ENCODE data around the gene CNTN2. TPM values are rescaled to one million over a fixed set of nuclear protein-coding genes. Genes with fewer than 3 reads are reported as not detected.

CNTN2 gene
- total and polyA plus RNA-seq, 2 experiments from 2014 or later = 1.3 to 2.2 TPM

- Histone ChIP-seq H3K27ac (ENCODE audit: low read depth) (no peak overlapping the region), H3K4me3 (no peak overlapping the region), H3K27me3 (ENCODE audit: insufficient read depth) (no peaks in the 10 kb centered on the region), H3K4me2 (no peak overlapping the region), H3K4me1 (ENCODE audit: insufficient read depth) (no peaks in the 10 kb centered on the region), H3K9me2 (ENCODE audit: insufficient read depth) (no peaks in the 10 kb centered on the region), H3F3A (replicated peaks; ENCODE audit: low read depth) (no peaks in the 10 kb centered on the region), H2AFZ (no peak overlapping the region), H3K79me2 (replicated peaks; ENCODE audit: insufficient read depth) (no peaks in the 10 kb centered on the region), H4K20me1 (replicated peaks; ENCODE audit: insufficient read depth) (no peaks in the 10 kb centered on the region), H3K36me3 (ENCODE audit: insufficient read depth) (no peaks in the 10 kb centered on the region)
- H3K27me3 Mint-ChIP-seq (ENCODE audit: insufficient read depth, low read depth, poor library complexity) = peaks cover 15% of the 10 kb centered on the region
- peaks cover 23% of the 10 kb centered on the region for H3K4me1 Mint-ChIP-seq
- H3K36me3 Mint-ChIP-seq (ENCODE audit: low read depth) = no peaks in the 10 kb centered on the region
- ATAC-seq (no peak), DNase-seq (ENCODE audit: low spot score) (no peak)
- H3K4me3 Mint-ChIP-seq = no peak overlapping the region
- H3K27ac Mint-ChIP-seq = no peak overlapping the region
- TF ChIP-seq CTCF (conservative IDR thresholded peaks at IDR 0.05; ENCODE audit: low read depth in 2 of 2) (no peak), JUNB (IDR thresholded peaks at IDR 0.05; ENCODE audit: unreplicated experiment) (no peak), POLR2AphosphoS5 (IDR thresholded peaks at IDR 0.05; ENCODE audit: low read depth) (no peak), STAT1 (IDR thresholded peaks at IDR 0.05; ENCODE audit: unreplicated experiment) (no peak), NANOG (IDR thresholded peaks at IDR 0.05; ENCODE audit: borderline replicate concordance) (no peak), EZH2phosphoT487 (IDR thresholded peaks at IDR 0.05; ENCODE audit: unreplicated experiment) (no peak), ZNF331 (CRISPR knock-in tag; IDR thresholded peaks at IDR 0.05; ENCODE audit: low read depth) (no peak), ETS1 (IDR thresholded peaks at IDR 0.05) (no peak), ZNF114 (CRISPR knock-in tag; IDR thresholded peaks at IDR 0.05) (no peak), CREB1 (CRISPR knock-in tag; IDR thresholded peaks at IDR 0.05; ENCODE audit: low read depth) (no peak)
- TF ChIP-seq, protein P1, sequence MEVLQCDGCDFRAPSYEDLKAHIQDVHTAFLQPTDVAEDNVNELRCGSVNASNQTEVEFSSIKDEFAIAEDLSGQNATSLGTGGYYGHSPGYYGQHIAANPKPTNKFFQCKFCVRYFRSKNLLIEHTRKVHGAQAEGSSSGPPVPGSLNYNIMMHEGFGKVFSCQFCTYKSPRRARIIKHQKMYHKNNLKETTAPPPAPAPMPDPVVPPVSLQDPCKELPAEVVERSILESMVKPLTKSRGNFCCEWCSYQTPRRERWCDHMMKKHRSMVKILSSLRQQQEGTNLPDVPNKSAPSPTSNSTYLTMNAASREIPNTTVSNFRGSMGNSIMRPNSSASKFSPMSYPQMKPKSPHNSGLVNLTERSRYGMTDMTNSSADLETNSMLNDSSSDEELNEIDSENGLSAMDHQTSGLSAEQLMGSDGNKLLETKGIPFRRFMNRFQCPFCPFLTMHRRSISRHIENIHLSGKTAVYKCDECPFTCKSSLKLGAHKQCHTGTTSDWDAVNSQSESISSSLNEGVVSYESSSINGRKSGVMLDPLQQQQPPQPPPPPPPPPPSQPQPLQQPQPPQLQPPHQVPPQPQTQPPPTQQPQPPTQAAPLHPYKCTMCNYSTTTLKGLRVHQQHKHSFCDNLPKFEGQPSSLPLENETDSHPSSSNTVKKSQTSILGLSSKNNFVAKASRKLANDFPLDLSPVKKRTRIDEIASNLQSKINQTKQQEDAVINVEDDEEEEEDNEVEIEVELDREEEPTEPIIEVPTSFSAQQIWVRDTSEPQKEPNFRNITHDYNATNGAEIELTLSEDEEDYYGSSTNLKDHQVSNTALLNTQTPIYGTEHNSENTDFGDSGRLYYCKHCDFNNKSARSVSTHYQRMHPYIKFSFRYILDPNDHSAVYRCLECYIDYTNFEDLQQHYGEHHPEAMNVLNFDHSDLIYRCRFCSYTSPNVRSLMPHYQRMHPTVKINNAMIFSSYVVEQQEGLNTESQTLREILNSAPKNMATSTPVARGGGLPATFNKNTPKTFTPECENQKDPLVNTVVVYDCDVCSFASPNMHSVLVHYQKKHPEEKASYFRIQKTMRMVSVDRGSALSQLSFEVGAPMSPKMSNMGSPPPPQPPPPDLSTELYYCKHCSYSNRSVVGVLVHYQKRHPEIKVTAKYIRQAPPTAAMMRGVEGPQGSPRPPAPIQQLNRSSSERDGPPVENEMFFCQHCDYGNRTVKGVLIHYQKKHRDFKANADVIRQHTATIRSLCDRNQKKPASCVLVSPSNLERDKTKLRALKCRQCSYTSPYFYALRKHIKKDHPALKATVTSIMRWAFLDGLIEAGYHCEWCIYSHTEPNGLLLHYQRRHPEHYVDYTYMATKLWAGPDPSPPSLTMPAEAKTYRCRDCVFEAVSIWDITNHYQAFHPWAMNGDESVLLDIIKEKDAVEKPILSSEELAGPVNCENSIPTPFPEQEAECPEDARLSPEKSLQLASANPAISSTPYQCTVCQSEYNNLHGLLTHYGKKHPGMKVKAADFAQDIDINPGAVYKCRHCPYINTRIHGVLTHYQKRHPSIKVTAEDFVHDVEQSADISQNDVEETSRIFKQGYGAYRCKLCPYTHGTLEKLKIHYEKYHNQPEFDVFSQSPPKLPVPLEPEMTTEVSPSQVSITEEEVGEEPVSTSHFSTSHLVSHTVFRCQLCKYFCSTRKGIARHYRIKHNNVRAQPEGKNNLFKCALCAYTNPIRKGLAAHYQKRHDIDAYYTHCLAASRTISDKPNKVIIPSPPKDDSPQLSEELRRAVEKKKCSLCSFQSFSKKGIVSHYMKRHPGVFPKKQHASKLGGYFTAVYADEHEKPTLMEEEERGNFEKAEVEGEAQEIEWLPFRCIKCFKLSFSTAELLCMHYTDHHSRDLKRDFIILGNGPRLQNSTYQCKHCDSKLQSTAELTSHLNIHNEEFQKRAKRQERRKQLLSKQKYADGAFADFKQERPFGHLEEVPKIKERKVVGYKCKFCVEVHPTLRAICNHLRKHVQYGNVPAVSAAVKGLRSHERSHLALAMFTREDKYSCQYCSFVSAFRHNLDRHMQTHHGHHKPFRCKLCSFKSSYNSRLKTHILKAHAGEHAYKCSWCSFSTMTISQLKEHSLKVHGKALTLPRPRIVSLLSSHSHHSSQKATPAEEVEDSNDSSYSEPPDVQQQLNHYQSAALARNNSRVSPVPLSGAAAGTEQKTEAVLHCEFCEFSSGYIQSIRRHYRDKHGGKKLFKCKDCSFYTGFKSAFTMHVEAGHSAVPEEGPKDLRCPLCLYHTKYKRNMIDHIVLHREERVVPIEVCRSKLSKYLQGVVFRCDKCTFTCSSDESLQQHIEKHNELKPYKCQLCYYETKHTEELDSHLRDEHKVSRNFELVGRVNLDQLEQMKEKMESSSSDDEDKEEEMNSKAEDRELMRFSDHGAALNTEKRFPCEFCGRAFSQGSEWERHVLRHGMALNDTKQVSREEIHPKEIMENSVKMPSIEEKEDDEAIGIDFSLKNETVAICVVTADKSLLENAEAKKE (CRISPR knock-in tag; IDR thresholded peaks at IDR 0.05) = no peak
- TF ChIP-seq, protein P2, sequence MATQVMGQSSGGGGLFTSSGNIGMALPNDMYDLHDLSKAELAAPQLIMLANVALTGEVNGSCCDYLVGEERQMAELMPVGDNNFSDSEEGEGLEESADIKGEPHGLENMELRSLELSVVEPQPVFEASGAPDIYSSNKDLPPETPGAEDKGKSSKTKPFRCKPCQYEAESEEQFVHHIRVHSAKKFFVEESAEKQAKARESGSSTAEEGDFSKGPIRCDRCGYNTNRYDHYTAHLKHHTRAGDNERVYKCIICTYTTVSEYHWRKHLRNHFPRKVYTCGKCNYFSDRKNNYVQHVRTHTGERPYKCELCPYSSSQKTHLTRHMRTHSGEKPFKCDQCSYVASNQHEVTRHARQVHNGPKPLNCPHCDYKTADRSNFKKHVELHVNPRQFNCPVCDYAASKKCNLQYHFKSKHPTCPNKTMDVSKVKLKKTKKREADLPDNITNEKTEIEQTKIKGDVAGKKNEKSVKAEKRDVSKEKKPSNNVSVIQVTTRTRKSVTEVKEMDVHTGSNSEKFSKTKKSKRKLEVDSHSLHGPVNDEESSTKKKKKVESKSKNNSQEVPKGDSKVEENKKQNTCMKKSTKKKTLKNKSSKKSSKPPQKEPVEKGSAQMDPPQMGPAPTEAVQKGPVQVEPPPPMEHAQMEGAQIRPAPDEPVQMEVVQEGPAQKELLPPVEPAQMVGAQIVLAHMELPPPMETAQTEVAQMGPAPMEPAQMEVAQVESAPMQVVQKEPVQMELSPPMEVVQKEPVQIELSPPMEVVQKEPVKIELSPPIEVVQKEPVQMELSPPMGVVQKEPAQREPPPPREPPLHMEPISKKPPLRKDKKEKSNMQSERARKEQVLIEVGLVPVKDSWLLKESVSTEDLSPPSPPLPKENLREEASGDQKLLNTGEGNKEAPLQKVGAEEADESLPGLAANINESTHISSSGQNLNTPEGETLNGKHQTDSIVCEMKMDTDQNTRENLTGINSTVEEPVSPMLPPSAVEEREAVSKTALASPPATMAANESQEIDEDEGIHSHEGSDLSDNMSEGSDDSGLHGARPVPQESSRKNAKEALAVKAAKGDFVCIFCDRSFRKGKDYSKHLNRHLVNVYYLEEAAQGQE (IDR thresholded peaks at IDR 0.05; ENCODE audit: unreplicated experiment) = no peak
- no peaks in the 10 kb centered on the region for H3K9me3 Mint-ChIP-seq
Measured at GRCh38 chr1:205056956-205057568, 14.1 kb downstream of the CNTN2 start.

Measured in GM23338 (cell line).